HEK293 (cell line): ENCODE results near the gene WRAP53.

Experiments used
- AEBP2 ChIP-seq: fragments of 450-650 bp; formaldehyde crosslinking; IDR thresholded peaks from 2 replicates; pipeline ENCODE4 v1.5.1; 2016; ENCODE audit warnings: missing biosample characterization, missing genetic modification characterization, borderline replicate concordance
- KLF8 ChIP-seq: fragments of 450-650 bp; formaldehyde crosslinking; IDR thresholded peaks from 2 replicates; pipeline ENCODE4 v1.5.1; 2016; ENCODE audit warnings: missing biosample characterization, missing genetic modification characterization
- PRDM1 ChIP-seq: fragments of 450-650 bp; formaldehyde crosslinking; IDR thresholded peaks from 2 replicates; pipeline ENCODE4; 2016; ENCODE audit warnings: missing biosample characterization, missing genetic modification characterization
- PRDM2 ChIP-seq: fragments of 450-650 bp; formaldehyde crosslinking; IDR thresholded peaks from 2 replicates; pipeline ENCODE4 v1.5.1; 2016; ENCODE audit warnings: missing biosample characterization, missing genetic modification characterization, borderline replicate concordance
- TCF7L2 ChIP-seq: IDR thresholded peaks from 2 replicates; pipeline ENCODE4 v1.6.1; 2011; ENCODE audit warnings: low read depth, mild to moderate bottlenecking, inconsistent platforms, low read length, moderate library complexity, borderline replicate concordance
- ZFP69B ChIP-seq: fragments of 450-650 bp; formaldehyde crosslinking; IDR thresholded peaks from 2 replicates; pipeline ENCODE4 v1.5.1; 2016; ENCODE audit warnings: missing biosample characterization, missing genetic modification characterization
- ZNF211 ChIP-seq: fragments of 450-650 bp; formaldehyde crosslinking; IDR thresholded peaks from 2 replicates; pipeline ENCODE4 v1.5.1; 2016; ENCODE audit warnings: low read depth, missing biosample characterization, missing genetic modification characterization
- ZNF214 ChIP-seq: fragments of 450-650 bp; formaldehyde crosslinking; IDR thresholded peaks from 2 replicates; pipeline ENCODE4 v1.5.1; 2017; ENCODE audit warnings: missing biosample characterization, mild to moderate bottlenecking, missing genetic modification characterization, borderline replicate concordance
- ZNF223 ChIP-seq: fragments of 450-650 bp; formaldehyde crosslinking; IDR thresholded peaks from 2 replicates; pipeline ENCODE4 v1.5.1; 2016; ENCODE audit warnings: missing biosample characterization, missing genetic modification characterization
- ZNF266 ChIP-seq: fragments of 450-650 bp; formaldehyde crosslinking; IDR thresholded peaks from 2 replicates; pipeline ENCODE4 v1.5.1; 2016; ENCODE audit warnings: missing biosample characterization, missing genetic modification characterization, low read depth
- ZNF324 ChIP-seq: fragments of 450-650 bp; formaldehyde crosslinking; IDR thresholded peaks from 2 replicates; pipeline ENCODE4 v1.5.1; 2016; ENCODE audit warnings: missing biosample characterization, missing genetic modification characterization
- ZNF391 ChIP-seq: fragments of 450-650 bp; formaldehyde crosslinking; IDR thresholded peaks from 2 replicates; pipeline ENCODE4 v1.5.1; 2016; ENCODE audit warnings: low read depth, missing biosample characterization, missing genetic modification characterization, borderline replicate concordance
- ZNF449 ChIP-seq: fragments of 450-650 bp; formaldehyde crosslinking; IDR thresholded peaks from 2 replicates; pipeline ENCODE4 v1.5.1; 2017; ENCODE audit warnings: missing biosample characterization, mild to moderate bottlenecking, missing genetic modification characterization, moderate library complexity
- ZNF48 ChIP-seq: fragments of 450-650 bp; formaldehyde crosslinking; IDR thresholded peaks from 2 replicates; pipeline ENCODE4 v1.5.1; 2016; ENCODE audit warnings: missing biosample characterization, missing genetic modification characterization
- ZNF521 ChIP-seq: fragments of 450-650 bp; formaldehyde crosslinking; IDR thresholded peaks from 2 replicates; pipeline ENCODE4 v1.5.1; 2017; ENCODE audit warnings: missing biosample characterization, mild to moderate bottlenecking, missing genetic modification characterization
- ZNF664 ChIP-seq: fragments of 450-650 bp; formaldehyde crosslinking; IDR thresholded peaks from 2 replicates; pipeline ENCODE4 v1.5.1; 2016; ENCODE audit warnings: missing biosample characterization, missing genetic modification characterization
- ZNF677 ChIP-seq: fragments of 450-650 bp; IDR thresholded peaks from 2 replicates; pipeline ENCODE4 v1.5.0; 2018; ENCODE audit warnings: missing biosample characterization, mild to moderate bottlenecking, missing genetic modification characterization, moderate library complexity
- ZNF777 ChIP-seq: fragments of 450-650 bp; formaldehyde crosslinking; IDR thresholded peaks from 2 replicates; pipeline ENCODE4 v1.5.1; 2017; ENCODE audit warnings: missing biosample characterization, missing genetic modification characterization, borderline replicate concordance
- ZNF837 ChIP-seq: fragments of 450-650 bp; formaldehyde crosslinking; IDR thresholded peaks from 2 replicates; pipeline ENCODE4 v1.5.1; 2016; ENCODE audit warnings: missing biosample characterization, missing genetic modification characterization
- TF ChIP-seq, protein P1 (sequence below): fragments of 450-650 bp; formaldehyde crosslinking; IDR thresholded peaks from 2 replicates; pipeline ENCODE4 v1.5.1; 2016; ENCODE audit warnings: missing biosample characterization, missing genetic modification characterization
- TF ChIP-seq, protein P2 (sequence below): fragments of 450-650 bp; formaldehyde crosslinking; IDR thresholded peaks from 2 replicates; pipeline ENCODE4 v1.5.1; 2016; ENCODE audit warnings: missing biosample characterization, missing genetic modification characterization
- TF ChIP-seq, protein P3 (sequence below): fragments of 450-650 bp; formaldehyde crosslinking; IDR thresholded peaks from 2 replicates; pipeline ENCODE4 v1.5.1; 2016; ENCODE audit warnings: missing biosample characterization, missing genetic modification characterization

Gene WRAP53

GRCh38 chr17:7705269-7706255 is 17.3 kb downstream of the WRAP53 start (continued):
- no peak for TF ChIP-seq ZNF677
- no peak for TF ChIP-seq ZNF837 (tag by site-specific recombination)
- TF ChIP-seq ZNF449 (tag by site-specific recombination): peak; percentile 57; the same call in 1 of the 2 replicates
- TF ChIP-seq AEBP2 (tag by site-specific recombination): no peak
- no peak for TF ChIP-seq KLF8 (tag by site-specific recombination)
- no peak for TF ChIP-seq ZNF211 (tag by site-specific recombination)
- no peak for TF ChIP-seq ZNF521 (tag by site-specific recombination)
- TF ChIP-seq ZNF324 (tag by site-specific recombination): no peak
- TF ChIP-seq, protein P1, sequence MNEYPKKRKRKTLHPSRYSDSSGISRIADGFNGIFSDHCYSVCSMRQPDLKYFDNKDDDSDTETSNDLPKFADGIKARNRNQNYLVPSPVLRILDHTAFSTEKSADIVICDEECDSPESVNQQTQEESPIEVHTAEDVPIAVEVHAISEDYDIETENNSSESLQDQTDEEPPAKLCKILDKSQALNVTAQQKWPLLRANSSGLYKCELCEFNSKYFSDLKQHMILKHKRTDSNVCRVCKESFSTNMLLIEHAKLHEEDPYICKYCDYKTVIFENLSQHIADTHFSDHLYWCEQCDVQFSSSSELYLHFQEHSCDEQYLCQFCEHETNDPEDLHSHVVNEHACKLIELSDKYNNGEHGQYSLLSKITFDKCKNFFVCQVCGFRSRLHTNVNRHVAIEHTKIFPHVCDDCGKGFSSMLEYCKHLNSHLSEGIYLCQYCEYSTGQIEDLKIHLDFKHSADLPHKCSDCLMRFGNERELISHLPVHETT (tag by site-specific recombination): no peak
- TF ChIP-seq ZNF777 (tag by site-specific recombination): no peak
- no peak for TF ChIP-seq PRDM1 (tag by site-specific recombination)
- TF ChIP-seq TCF7L2: no peak
- TF ChIP-seq ZNF391 (tag by site-specific recombination): 0 out of 2 replicates have a peak, but pooled peaks have one; percentile 0
- TF ChIP-seq, protein P2, sequence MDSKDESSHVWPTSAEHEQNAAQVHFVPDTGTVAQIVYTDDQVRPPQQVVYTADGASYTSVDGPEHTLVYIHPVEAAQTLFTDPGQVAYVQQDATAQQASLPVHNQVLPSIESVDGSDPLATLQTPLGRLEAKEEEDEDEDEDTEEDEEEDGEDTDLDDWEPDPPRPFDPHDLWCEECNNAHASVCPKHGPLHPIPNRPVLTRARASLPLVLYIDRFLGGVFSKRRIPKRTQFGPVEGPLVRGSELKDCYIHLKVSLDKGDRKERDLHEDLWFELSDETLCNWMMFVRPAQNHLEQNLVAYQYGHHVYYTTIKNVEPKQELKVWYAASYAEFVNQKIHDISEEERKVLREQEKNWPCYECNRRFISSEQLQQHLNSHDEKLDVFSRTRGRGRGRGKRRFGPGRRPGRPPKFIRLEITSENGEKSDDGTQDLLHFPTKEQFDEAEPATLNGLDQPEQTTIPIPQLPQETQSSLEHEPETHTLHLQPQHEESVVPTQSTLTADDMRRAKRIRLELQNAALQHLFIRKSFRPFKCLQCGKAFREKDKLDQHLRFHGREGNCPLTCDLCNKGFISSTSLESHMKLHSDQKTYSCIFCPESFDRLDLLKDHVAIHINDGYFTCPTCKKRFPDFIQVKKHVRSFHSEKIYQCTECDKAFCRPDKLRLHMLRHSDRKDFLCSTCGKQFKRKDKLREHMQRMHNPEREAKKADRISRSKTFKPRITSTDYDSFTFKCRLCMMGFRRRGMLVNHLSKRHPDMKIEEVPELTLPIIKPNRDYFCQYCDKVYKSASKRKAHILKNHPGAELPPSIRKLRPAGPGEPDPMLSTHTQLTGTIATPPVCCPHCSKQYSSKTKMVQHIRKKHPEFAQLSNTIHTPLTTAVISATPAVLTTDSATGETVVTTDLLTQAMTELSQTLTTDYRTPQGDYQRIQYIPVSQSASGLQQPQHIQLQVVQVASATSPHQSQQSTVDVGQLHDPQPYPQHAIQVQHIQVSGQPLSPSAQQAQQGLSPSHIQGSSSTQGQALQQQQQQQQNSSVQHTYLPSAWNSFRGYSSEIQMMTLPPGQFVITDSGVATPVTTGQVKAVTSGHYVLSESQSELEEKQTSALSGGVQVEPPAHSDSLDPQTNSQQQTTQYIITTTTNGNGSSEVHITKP (tag by site-specific recombination): no peak
- TF ChIP-seq, protein P3, sequence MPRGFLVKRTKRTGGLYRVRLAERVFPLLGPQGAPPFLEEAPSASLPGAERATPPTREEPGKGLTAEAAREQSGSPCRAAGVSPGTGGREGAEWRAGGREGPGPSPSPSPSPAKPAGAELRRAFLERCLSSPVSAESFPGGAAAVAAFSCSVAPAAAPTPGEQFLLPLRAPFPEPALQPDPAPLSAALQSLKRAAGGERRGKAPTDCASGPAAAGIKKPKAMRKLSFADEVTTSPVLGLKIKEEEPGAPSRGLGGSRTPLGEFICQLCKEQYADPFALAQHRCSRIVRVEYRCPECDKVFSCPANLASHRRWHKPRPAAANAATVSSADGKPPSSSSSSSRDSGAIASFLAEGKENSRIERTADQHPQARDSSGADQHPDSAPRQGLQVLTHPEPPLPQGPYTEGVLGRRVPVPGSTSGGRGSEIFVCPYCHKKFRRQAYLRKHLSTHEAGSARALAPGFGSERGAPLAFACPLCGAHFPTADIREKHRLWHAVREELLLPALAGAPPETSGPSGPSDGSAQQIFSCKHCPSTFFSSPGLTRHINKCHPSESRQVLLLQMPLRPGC (tag by site-specific recombination): no peak
- no peak for TF ChIP-seq ZFP69B
- no peak for TF ChIP-seq ZNF223
- no peak for TF ChIP-seq ZNF664 (tag by site-specific recombination)
- no peak for TF ChIP-seq ZNF266 (tag by site-specific recombination)
- TF ChIP-seq ZNF214 (tag by site-specific recombination): no peak
- no peak for TF ChIP-seq ZNF48
- no peak for TF ChIP-seq PRDM2
